Endothelial cell of umbilical vein (primary cell): ENCODE data around the gene SLC23A2. TPM values are rescaled to one million over a fixed set of nuclear protein-coding genes. Genes with fewer than 3 reads are reported as not detected.

ENCODE experiments used
- BruUV-seq: library from RNA; stranded (reverse); fragments of 400-500 nt; replicated peaks from 2 replicates; lab custom pipeline; 2021; lab: Mats Ljungman, UMichigan
- CTCF ChIA-PET: fragments of 300-600, 350-600 bp; sonication (Branson Sonifier 250); formaldehyde crosslinking; loops from one replicate; lab custom pipeline; 2021; ENCODE audit warnings: antibody characterized with exemption, inconsistent platforms; lab: Charles Lee
- POLR2A ChIA-PET: fragments of 300-600, 350-600 bp; sonication (Branson Sonifier 250); formaldehyde crosslinking; loops from one replicate; lab custom pipeline; 2021; ENCODE audit warnings: antibody characterized with exemption, inconsistent platforms; lab: Charles Lee
- DNase-seq: peaks from one replicate; pipeline ENCODE4 v3.0.0-alpha.2; 2011; ENCODE audit warnings: low read depth, low spot score
- FAIRE-seq: peaks from 2 replicates; lab custom pipeline; 2011; peaks lifted over from hg19 to GRCh38; lab: Jason Lieb, UNC
- H2AFZ ChIP-seq: 2 replicates; pipeline ENCODE4 v1.6.0; 2012; ENCODE audit warnings: low read depth, low read length, control low read depth, inconsistent platforms
- H3K27ac ChIP-seq: 2 replicates; pipeline ENCODE4 v1.5.1; 2011; ENCODE audit warnings: low read depth, mild to moderate bottlenecking, control low read depth, low read length, moderate library complexity; ENCODE audit not compliant: insufficient read depth
- H3K27me3 ChIP-seq, 2 experiments: 2 replicates each; pipeline versions ENCODE4 v1.6.0 to v1.6.1; 2011; ENCODE audit warnings: low read length in 2 of 2, mixed read lengths in 1 of 2; ENCODE audit not compliant: control insufficient read depth in 2 of 2, insufficient read depth in 2 of 2
- H3K36me3 ChIP-seq, 2 experiments: 2 replicates in 1 of 2; 3 replicates in 1 of 2; pipeline ENCODE4 v1.5.1; 2011; ENCODE audit warnings: low read length in 2 of 2, mild to moderate bottlenecking in 1 of 2, moderate library complexity in 1 of 2; ENCODE audit not compliant: control insufficient read depth in 2 of 2, insufficient read depth in 2 of 2; ENCODE audit errors: extremely low read depth in 1 of 2
- H3K4me1 ChIP-seq: 3 replicates; pipeline ENCODE4 v1.5.1; 2011; ENCODE audit warnings: mild to moderate bottlenecking, low read length; ENCODE audit not compliant: control insufficient read depth, insufficient read depth; ENCODE audit errors: extremely low read depth
- H3K4me2 ChIP-seq: 2 replicates; pipeline ENCODE4 v1.6.1; 2011; ENCODE audit warnings: low read length, control low read depth, mixed read lengths; ENCODE audit not compliant: insufficient read depth
- H3K4me3 ChIP-seq, 3 experiments: fragments of 200-600 bp in 1 of 3; sonication (generic), shearing (Covaris generic) in 1 of 3; replicated peaks in 1 of 3; 2 replicates each; pipeline ENCODE4 v1.5.1; 2011 to 2016; ENCODE audit warnings: control low read depth in 3 of 3, low read length in 3 of 3, mild to moderate bottlenecking in 2 of 3, inconsistent platforms in 1 of 3, low read depth in 1 of 3, moderate library complexity in 1 of 3; ENCODE audit not compliant: insufficient read depth in 1 of 3
- H3K79me2 ChIP-seq: 2 replicates; pipeline ENCODE4 v1.6.0; 2012; ENCODE audit warnings: low read length, inconsistent platforms; ENCODE audit not compliant: control insufficient read depth, insufficient read depth
- H3K9ac ChIP-seq: replicated peaks from 2 replicates; pipeline ENCODE3; 2011; ENCODE audit warnings: low read length, control low read depth; ENCODE audit not compliant: insufficient read depth; ENCODE audit errors: extremely low read depth
- H3K9me1 ChIP-seq: replicated peaks from 3 replicates; pipeline ENCODE4 v1.6.0; 2011; ENCODE audit warnings: mild to moderate bottlenecking, low read length; ENCODE audit not compliant: control insufficient read depth, insufficient read depth; ENCODE audit errors: extremely low read depth
- H3K9me3 ChIP-seq: replicated peaks from 2 replicates; pipeline ENCODE4 v1.5.1; 2012; ENCODE audit warnings: low read length, inconsistent platforms; ENCODE audit not compliant: control insufficient read depth, insufficient read depth
- H4K20me1 ChIP-seq: replicated peaks from 2 replicates; pipeline ENCODE3; 2011; ENCODE audit warnings: mild to moderate bottlenecking, low read length; ENCODE audit not compliant: control insufficient read depth, insufficient read depth; ENCODE audit errors: extremely low read depth
- EZH2 ChIP-seq: IDR thresholded peaks from 2 replicates; pipeline ENCODE4 v1.6.1; 2012; ENCODE audit warnings: borderline replicate concordance, low read depth, mild to moderate bottlenecking, moderate library complexity, low read length, inconsistent platforms; ENCODE audit not compliant: severe bottlenecking
- FOS ChIP-seq: IDR thresholded peaks from 2 replicates; pipeline ENCODE4 v1.6.1; 2011; ENCODE audit warnings: mild to moderate bottlenecking, low read length, moderate library complexity, borderline replicate concordance; ENCODE audit not compliant: insufficient read depth
- GATA2 ChIP-seq: IDR thresholded peaks from 2 replicates; pipeline ENCODE4 v1.7.0; 2011; ENCODE audit warnings: low read depth, mild to moderate bottlenecking, moderate library complexity, mixed read lengths, low read length; ENCODE audit not compliant: insufficient read length, insufficient read depth
- JUN ChIP-seq: IDR thresholded peaks from 2 replicates; pipeline ENCODE4 v1.6.1; 2011; ENCODE audit warnings: borderline replicate concordance, low read depth; ENCODE audit not compliant: insufficient read length, insufficient read depth
- MAX ChIP-seq: IDR thresholded peaks from 2 replicates; pipeline ENCODE4 v1.6.1; 2011; ENCODE audit not compliant: insufficient read depth, insufficient read length
- MYC ChIP-seq: IDR thresholded peaks from one replicate; pipeline ENCODE4 v1.6.1; 2011; ENCODE audit warnings: mild to moderate bottlenecking, low read depth, low read length
- POLR2A ChIP-seq: IDR thresholded peaks from 2 replicates; pipeline ENCODE4 v1.6.1; 2012; ENCODE audit warnings: low read depth, mild to moderate bottlenecking, control low read depth, low read length
- POLR2AphosphoS5 ChIP-seq: IDR thresholded peaks from 2 replicates; pipeline ENCODE4 v1.6.1; 2012; ENCODE audit warnings: low read depth, mild to moderate bottlenecking, control low read depth, low read length, moderate library complexity; ENCODE audit not compliant: insufficient read depth
- dilution Hi-C: fragments of 300-500 bp; cut with MboI; formaldehyde crosslinking; loops from one replicate; pipeline ENCODE4 v1.15.0; 2019; ENCODE audit warnings: low sequenced_read_pairs; ENCODE audit not compliant: extremely low pct_ligation_motif_present
- intact Hi-C: fragments of 100-400 bp; cut with micrococcal nuclease; formaldehyde crosslinking; loops from one replicate; pipeline ENCODE4 v1.10.0; 2022
- polyA plus RNA-seq, 4 experiments: library from polyadenylated mRNA; depleted of rRNA in 3 of 4; stranded (reverse) in 3 of 4; unstranded in 1 of 4; fragments of >200 nt; gene quantifications; 2 replicates each; pipeline versions ENCODE4 v1.2.1 to v1.2.3, GENCODE V29; 2011 to 2012; ENCODE audit warnings: missing spikeins in 1 of 4
- total RNA-seq: library from RNA; stranded (reverse); gene quantifications from 2 replicates; pipeline ENCODE4 v1.2.3, GENCODE V29; 2021
- TF ChIP-seq, protein P1 (sequence below), 2 donors: IDR thresholded peaks; 1 replicate in 1 of 2; 2 replicates in 1 of 2; pipeline ENCODE4 v1.5.1; 2011; ENCODE audit warnings: low read length in 2 of 2, mild to moderate bottlenecking in 2 of 2, moderate library complexity in 2 of 2, control low read depth in 1 of 2, inconsistent platforms in 1 of 2, low read depth in 1 of 2; ENCODE audit not compliant: insufficient read depth in 1 of 2; ENCODE audit errors: extremely low read depth in 1 of 2

The SLC23A2 gene
- total and polyA plus RNA-seq, 2 donors (not counting 3 experiments of a cell fraction or from before 2014, with no cell fraction given), result 24.4 to 24.5 TPM

GRCh38 chr20:4959592-4959991 lies 41.7 kb downstream of the SLC23A2 start:
- ChIA-PET CTCF (interaction anchor here (0.8 to 2.2 kb wide), 7 partner anchors 14 to 346 kb away, joined by 3 to 7 read pairs (median 5); no protein-coding TSS in a partner anchor), POLR2A (no interaction called here)
- TF ChIP-seq EZH2, result no peak
- no peak for TF ChIP-seq FOS
- no peak for TF ChIP-seq POLR2A
- no peak for TF ChIP-seq MYC
- no peak for TF ChIP-seq MAX
- no peak for TF ChIP-seq GATA2
- TF ChIP-seq, protein P1, sequence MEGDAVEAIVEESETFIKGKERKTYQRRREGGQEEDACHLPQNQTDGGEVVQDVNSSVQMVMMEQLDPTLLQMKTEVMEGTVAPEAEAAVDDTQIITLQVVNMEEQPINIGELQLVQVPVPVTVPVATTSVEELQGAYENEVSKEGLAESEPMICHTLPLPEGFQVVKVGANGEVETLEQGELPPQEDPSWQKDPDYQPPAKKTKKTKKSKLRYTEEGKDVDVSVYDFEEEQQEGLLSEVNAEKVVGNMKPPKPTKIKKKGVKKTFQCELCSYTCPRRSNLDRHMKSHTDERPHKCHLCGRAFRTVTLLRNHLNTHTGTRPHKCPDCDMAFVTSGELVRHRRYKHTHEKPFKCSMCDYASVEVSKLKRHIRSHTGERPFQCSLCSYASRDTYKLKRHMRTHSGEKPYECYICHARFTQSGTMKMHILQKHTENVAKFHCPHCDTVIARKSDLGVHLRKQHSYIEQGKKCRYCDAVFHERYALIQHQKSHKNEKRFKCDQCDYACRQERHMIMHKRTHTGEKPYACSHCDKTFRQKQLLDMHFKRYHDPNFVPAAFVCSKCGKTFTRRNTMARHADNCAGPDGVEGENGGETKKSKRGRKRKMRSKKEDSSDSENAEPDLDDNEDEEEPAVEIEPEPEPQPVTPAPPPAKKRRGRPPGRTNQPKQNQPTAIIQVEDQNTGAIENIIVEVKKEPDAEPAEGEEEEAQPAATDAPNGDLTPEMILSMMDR (IDR thresholded peaks at IDR 0.05; ENCODE audit: extremely low read depth in 1 of 2, insufficient read depth in 1 of 2, low read depth in 1 of 2, low read length in 2 of 2), result no peak
- TF ChIP-seq JUN, result no peak
- no peak for TF ChIP-seq POLR2AphosphoS5
- no peaks in the 10 kb centered on the region for H3K36me3 ChIP-seq
- no peak overlapping the region for H3K9ac ChIP-seq
- no TSS peak for BruUV-seq
- intact Hi-C loops (loop anchor here (5.0 kb wide), 1 partner anchor 352 kb away; no protein-coding TSS in a partner anchor), dilution Hi-C loops (no loop called here)
- no peaks in the 10 kb centered on the region for H4K20me1 ChIP-seq
- no peaks in the 10 kb centered on the region for H3K27me3 ChIP-seq
- peaks cover 8% of the 10 kb centered on the region for H3K4me1 ChIP-seq
- H3K4me2 ChIP-seq, result no peak overlapping the region
- no peaks in the 10 kb centered on the region for H3K9me3 ChIP-seq
- H3K4me3 ChIP-seq, result no peak overlapping the region
- H2AFZ ChIP-seq, result no peak overlapping the region
- no peak overlapping the region for H3K27ac ChIP-seq
- DNase-seq, result no peak
- H3K79me2 ChIP-seq, result peaks cover 5% of the 10 kb centered on the region
- H3K9me1 ChIP-seq, result no peaks in the 10 kb centered on the region
- FAIRE-seq, result no peak
